IgD-negative memory B cell (primary cell): ENCODE data around the gene ME2. TPM values are rescaled to one million over a fixed set of nuclear protein-coding genes. Genes with fewer than 3 reads are reported as not detected.
"Not testable (repeated sequence)": the region's sequence is repeated elsewhere in the genome, so short reads cannot be mapped to it uniquely, and the experiment has no call there.

Source experiments
- H3K27ac Mint-ChIP-seq, 3 donors: one replicate each; pipeline ENCODE4 v1.8.0; 2020 to 2022; ENCODE audit warnings: mild to moderate bottlenecking in 3 of 3, mixed read lengths in 3 of 3, moderate library complexity in 1 of 3
- H3K27me3 Mint-ChIP-seq: one replicate; pipeline ENCODE4 v1.8.0; 2021; ENCODE audit warnings: mixed read lengths
- H3K36me3 Mint-ChIP-seq: one replicate; pipeline ENCODE4 v1.8.0; 2020; ENCODE audit warnings: mild to moderate bottlenecking, mixed read lengths
- H3K4me1 Mint-ChIP-seq, 3 donors: one replicate each; pipeline ENCODE4 v1.8.0; 2020 to 2022; ENCODE audit warnings: mixed read lengths in 3 of 3, mild to moderate bottlenecking in 1 of 3
- H3K4me3 Mint-ChIP-seq, 4 donors: one replicate each; pipeline ENCODE4 v1.8.0; 2020 to 2022; ENCODE audit warnings: mild to moderate bottlenecking in 4 of 4, mixed read lengths in 4 of 4, moderate library complexity in 3 of 4
- H3K9me3 Mint-ChIP-seq, 3 donors: one replicate each; pipeline ENCODE4 v1.8.0; 2020 to 2021; ENCODE audit warnings: mixed read lengths in 3 of 3, mild to moderate bottlenecking in 1 of 3
- polyA plus RNA-seq: library from polyadenylated mRNA; unstranded; fragments of 300-500 nt; fragmentation: Illumina TruSeq; gene quantifications from one replicate; pipeline ENCODE4 v1.2.3, GENCODE V29; 2021

ME2 gene
- 44.9 TPM for polyA plus RNA-seq

- Mint-ChIP-seq H3K4me1 (peaks cover 18 to 24% (median 22%) of the 10 kb centered on the region in 3 donors), H3K36me3 (peaks cover 4% of the 10 kb centered on the region), H3K9me3 (no peaks in the 10 kb centered on the region), H3K27me3 (no peaks in the 10 kb centered on the region), H3K4me3 (peak within 1 kb of the TSS; percentile 97 to 99 (median 98)), H3K27ac (peak within 1 kb of the TSS; percentile 97 to 98 (median 97))
Measured at GRCh38 chr18:50878345-50879301, at the start of gene ME2. Gene ME2, plus strand, starts transcription at chr18:50879118. Its CDS starts 16,703 bp downstream, at chr18:50895821.

- H3K27me3 Mint-ChIP-seq: no peaks in the 10 kb centered on the region
- no peak overlapping the region for H3K4me3 Mint-ChIP-seq
- no peaks in the 10 kb centered on the region for H3K9me3 Mint-ChIP-seq
- H3K27ac Mint-ChIP-seq: no peak overlapping the region
- no peaks in the 10 kb centered on the region for H3K36me3 Mint-ChIP-seq
- peaks cover 8 to 16% (median 12%) of the 10 kb centered on the region in 3 donors for H3K4me1 Mint-ChIP-seq
Measured at GRCh38 chr18:50829644-50830043, 49.3 kb upstream of the ME2 start.

GRCh38 chr18:50830544-50830943, 48.4 kb upstream of the ME2 start:
- Mint-ChIP-seq H3K27me3 (no peaks in the 10 kb centered on the region), H3K4me3 (peak overlapping the region in 2 of 4 donors; percentile 10 to 49), H3K36me3 (no peaks in the 10 kb centered on the region), H3K27ac (peak overlapping the region in 1 of 3 donors; percentile 55), H3K4me1 (peaks cover 8 to 16% (median 16%) of the 10 kb centered on the region in 3 donors), H3K9me3 (no peaks in the 10 kb centered on the region)

GRCh38 chr18:50832754-50833153, 46.2 kb upstream of the ME2 start:
- peak overlapping the region in 3 of 4 donors; percentile 51 to 91 (median 58) for H3K4me3 Mint-ChIP-seq

DNA sequence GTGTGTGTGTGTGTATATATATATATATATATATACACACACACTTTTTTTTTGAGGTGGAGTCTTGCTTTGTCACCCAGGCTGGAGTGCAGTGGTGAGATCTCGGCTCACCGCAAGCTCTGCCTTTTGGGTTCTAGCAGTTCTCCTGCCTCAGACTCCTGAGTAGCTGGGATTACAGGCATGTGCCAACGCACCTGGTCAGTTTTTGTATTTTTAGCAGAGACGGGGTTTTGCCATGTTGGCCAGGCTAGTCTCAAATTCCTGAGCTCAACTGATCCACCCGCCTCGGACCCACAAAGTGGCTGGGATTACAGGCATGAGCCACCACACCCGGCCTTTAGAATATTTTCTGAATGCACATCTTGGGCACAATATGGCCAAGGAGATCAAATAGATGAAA, 45.4 kb upstream of the ME2 start:
- H3K36me3 Mint-ChIP-seq, H3K27ac Mint-ChIP-seq, H3K4me3 Mint-ChIP-seq, H3K27me3 Mint-ChIP-seq, H3K9me3 Mint-ChIP-seq: not testable (repeated sequence)
- H3K4me1 Mint-ChIP-seq: peaks cover 20 to 29% (median 22%) of the 10 kb centered on the region in 3 donors

More at GRCh38 chr18:50832754-50833153, 46.2 kb upstream of the ME2 start:
- Mint-ChIP-seq H3K27me3 (no peaks in the 10 kb centered on the region), H3K4me1 (peaks cover 20 to 29% (median 22%) of the 10 kb centered on the region in 3 donors), H3K36me3 (no peaks in the 10 kb centered on the region), H3K27ac (peak overlapping the region in 1 of 3 donors; percentile 54), H3K9me3 (no peaks in the 10 kb centered on the region)

DNA sequence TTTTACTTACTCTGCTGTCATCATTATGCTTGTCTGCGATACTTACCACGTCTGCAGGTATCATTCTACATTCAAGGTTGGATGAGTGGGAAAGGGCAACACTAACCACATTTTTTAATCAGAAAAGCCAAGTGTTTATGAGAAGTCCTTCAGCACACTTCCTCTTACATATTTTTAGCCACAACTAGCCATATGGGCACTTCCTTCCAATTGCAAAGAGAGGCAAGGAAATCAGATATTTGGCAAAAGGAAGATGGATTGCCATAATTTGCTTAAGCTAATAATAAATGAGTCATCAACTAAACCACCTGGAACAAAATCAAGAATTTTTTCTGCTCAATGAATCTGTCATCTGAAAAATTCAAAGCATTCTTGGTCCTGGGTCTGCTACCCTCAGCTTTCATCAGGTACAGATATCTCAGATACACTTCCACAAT, 42.4 kb upstream of the ME2 start:
- Mint-ChIP-seq H3K27ac (no peak overlapping the region), H3K9me3 (no peaks in the 10 kb centered on the region), H3K4me3 (peak overlapping the region in 2 of 4 donors; percentile 15 to 53), H3K36me3 (no peaks in the 10 kb centered on the region), H3K4me1 (peaks cover 17 to 25% (median 18%) of the 10 kb centered on the region in 3 donors), H3K27me3 (peaks cover 1% of the 10 kb centered on the region)

DNA sequence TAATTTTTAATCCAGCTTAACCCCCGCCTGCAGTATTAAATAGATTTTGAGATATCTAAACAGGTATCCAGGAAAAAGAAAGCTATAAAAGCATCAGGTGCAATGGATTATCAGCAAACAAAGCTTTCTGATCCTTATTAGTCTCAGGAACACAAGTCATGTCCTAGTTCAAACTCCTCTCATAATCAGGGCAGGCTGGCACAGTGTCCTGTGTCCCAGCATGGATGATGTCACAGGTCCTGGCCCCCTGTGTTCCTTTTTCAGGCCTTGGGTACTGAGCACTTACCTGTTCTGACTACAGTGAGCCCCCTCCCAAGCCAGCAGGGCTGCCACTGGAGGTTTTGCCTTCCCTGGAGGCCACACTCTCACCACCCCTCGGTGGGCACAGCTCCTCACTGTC, 39.6 kb upstream of the ME2 start:
- H3K4me1 Mint-ChIP-seq: peaks cover 7 to 17% (median 12%) of the 10 kb centered on the region in 3 donors
- H3K27me3 Mint-ChIP-seq: peaks cover 1% of the 10 kb centered on the region
- H3K4me3 Mint-ChIP-seq: no peak overlapping the region
- no peaks in the 10 kb centered on the region for H3K9me3 Mint-ChIP-seq
- H3K36me3 Mint-ChIP-seq: no peaks in the 10 kb centered on the region
- H3K27ac Mint-ChIP-seq: no peak overlapping the region

DNA sequence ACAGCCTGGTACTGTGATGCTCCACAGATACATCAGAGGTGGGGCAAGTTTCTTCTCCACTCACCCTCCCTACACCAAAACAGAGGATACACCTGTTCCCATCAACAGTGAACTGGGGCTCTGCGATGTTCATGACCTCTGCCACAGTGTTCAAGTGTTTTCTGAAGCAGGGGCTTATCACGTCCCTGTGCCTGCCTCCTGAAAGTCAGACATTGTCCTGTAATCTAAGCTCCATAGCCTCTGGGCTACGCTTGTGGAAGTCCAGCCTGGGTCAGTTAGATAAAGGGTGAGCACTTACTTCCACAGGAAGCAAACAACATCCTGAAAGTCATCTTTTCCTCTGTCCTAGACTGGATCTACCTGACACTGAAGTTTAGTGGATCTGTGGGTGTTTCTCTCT, 38.9 kb upstream of the ME2 start:
- Mint-ChIP-seq H3K27me3 (peaks cover 1% of the 10 kb centered on the region), H3K4me1 (peaks cover 7 to 17% (median 12%) of the 10 kb centered on the region in 3 donors), H3K4me3 (no peak overlapping the region), H3K9me3 (no peaks in the 10 kb centered on the region), H3K36me3 (no peaks in the 10 kb centered on the region), H3K27ac (no peak overlapping the region)

- H3K4me1 Mint-ChIP-seq: peaks cover 0 to 2% (median 0%) of the 10 kb centered on the region in 3 donors
- H3K9me3 Mint-ChIP-seq: no peaks in the 10 kb centered on the region
- H3K27ac Mint-ChIP-seq: no peak overlapping the region
Measured at GRCh38 chr18:50842846-50843245, 36.1 kb upstream of the ME2 start.

DNA sequence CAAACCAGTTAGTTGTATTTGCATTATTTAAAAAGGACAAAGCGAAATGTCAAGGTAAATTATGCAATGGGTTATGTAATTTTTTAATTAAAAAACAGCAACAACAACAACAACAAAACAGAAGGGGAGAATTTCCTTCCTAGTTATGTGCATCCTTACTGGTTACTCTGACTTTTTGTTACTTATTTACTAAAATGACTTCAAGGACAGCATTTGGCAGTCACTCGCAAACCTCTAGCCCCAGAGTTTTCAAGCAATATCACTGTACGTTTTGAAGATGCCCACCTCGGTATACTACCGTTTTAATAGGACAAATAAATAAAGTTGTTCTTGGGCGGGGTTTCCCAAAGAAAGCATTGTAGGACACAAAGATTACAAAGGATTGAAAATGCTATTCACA, 34.4 kb upstream of the ME2 start:
- Mint-ChIP-seq H3K27me3 (peaks cover 3% of the 10 kb centered on the region), H3K27ac (no peak overlapping the region), H3K36me3 (peaks cover 3% of the 10 kb centered on the region), H3K9me3 (no peaks in the 10 kb centered on the region), H3K4me3 (no peak overlapping the region), H3K4me1 (peaks cover 0 to 2% (median 0%) of the 10 kb centered on the region in 3 donors)

More at GRCh38 chr18:50842846-50843245, 36.1 kb upstream of the ME2 start:
- Mint-ChIP-seq H3K36me3 (peaks cover 3% of the 10 kb centered on the region), H3K4me3 (no peak overlapping the region), H3K27me3 (peaks cover 1% of the 10 kb centered on the region)

DNA sequence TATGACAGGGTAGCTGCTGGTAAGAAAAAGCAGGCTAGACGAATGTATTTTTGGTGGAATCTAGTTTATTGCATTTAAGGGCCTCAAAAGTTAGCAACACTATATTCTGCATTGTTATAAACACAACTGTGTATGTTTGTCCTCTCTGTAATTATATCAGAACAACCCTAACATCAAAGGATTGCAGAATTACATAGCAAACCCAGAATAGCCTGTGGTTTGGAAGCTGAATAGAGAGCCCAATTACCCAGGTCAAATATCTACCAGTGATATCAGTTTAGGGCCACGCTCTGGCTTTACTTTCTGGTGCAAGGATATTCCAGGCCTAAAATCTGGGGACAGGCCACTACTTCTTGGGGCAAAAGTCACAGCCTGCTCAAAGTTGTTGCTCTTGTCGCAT, 34.0 kb upstream of the ME2 start:
- peaks cover 3% of the 10 kb centered on the region for H3K27me3 Mint-ChIP-seq
- H3K4me3 Mint-ChIP-seq: no peak overlapping the region
- no peak overlapping the region for H3K27ac Mint-ChIP-seq
- peaks cover 0 to 2% (median 0%) of the 10 kb centered on the region in 3 donors for H3K4me1 Mint-ChIP-seq
- H3K36me3 Mint-ChIP-seq: peaks cover 3% of the 10 kb centered on the region
- H3K9me3 Mint-ChIP-seq: no peaks in the 10 kb centered on the region

GRCh38 chr18:50847192-50847591, 31.7 kb upstream of the ME2 start:
- Mint-ChIP-seq H3K27ac (no peak overlapping the region), H3K4me1 (peaks cover 0 to 2% (median 0%) of the 10 kb centered on the region in 3 donors), H3K4me3 (no peak overlapping the region), H3K9me3 (no peaks in the 10 kb centered on the region), H3K36me3 (peaks cover 3% of the 10 kb centered on the region), H3K27me3 (peaks cover 2% of the 10 kb centered on the region)

DNA sequence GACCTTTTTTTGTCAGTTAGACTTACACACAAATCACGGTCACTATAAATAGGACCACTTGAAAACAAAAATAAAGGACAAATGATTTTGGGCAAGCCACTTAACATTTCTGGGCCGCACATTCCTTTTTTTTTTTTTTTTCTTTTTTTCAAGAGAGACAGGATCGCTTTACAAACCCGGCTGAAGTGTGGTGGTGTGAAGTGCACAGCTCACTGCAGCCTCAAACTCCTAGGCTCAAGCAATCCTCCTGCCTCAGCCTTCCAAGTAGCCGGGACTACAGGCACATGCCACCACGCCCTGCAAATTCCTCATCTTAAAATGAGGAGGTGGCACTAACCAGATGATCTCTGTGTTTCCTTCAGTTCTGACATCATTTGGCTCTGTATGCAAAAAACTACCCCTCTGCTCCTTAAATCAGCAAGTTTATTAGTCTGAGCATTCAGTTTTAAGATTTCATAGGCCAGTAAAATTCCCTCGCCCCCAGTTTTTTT, 30.8 kb upstream of the ME2 start:
- Mint-ChIP-seq H3K4me1 (peaks cover 0 to 2% (median 0%) of the 10 kb centered on the region in 3 donors), H3K9me3 (no peaks in the 10 kb centered on the region), H3K36me3 (peaks cover 3% of the 10 kb centered on the region), H3K27me3 (peaks cover 2% of the 10 kb centered on the region), H3K27ac (no peak overlapping the region), H3K4me3 (no peak overlapping the region)

DNA sequence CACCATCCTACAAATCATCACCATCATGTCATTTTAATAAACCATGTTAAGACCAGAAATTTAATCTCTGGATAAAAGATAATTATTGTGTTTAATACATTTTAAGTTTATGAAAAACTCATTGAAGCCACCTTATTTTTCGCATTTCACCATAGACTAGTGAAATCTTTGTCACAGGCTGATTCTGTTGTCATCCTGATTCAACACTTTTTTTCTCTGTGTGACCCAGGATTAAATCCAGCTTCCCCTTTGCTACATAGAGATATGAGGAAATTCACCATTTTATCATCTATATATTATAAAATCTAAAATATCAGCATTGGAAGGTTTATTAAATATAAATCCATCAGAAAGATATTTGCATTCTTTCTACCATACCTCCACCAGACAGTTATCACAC, 29.9 kb upstream of the ME2 start:
- Mint-ChIP-seq H3K9me3 (peaks cover 0 to 3% (median 0%) of the 10 kb centered on the region in 3 donors), H3K4me1 (peaks cover 0 to 2% (median 0%) of the 10 kb centered on the region in 3 donors), H3K36me3 (peaks cover 3% of the 10 kb centered on the region), H3K27me3 (peaks cover 5% of the 10 kb centered on the region), H3K27ac (no peak overlapping the region), H3K4me3 (no peak overlapping the region)

DNA sequence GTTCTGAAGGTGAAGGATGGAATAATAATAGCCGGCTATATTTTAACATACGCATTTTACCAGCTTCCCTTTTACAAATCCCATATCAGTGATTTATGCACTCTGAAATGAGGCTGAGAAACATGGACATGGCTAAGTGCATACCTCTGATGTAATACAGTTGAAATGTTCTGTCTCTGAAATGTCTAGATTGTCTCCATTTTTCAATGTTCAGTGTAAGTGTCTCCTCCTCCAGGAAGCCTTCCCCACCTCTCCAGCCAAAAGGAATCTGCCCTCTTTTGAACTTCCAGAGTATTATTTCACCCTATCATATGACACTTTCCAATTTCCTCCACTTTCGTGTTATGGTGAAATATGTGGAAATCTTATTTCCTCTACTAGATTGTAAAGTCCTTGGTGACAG, 29.5 kb upstream of the ME2 start:
- Mint-ChIP-seq H3K27me3 (peaks cover 5% of the 10 kb centered on the region), H3K27ac (no peak overlapping the region), H3K9me3 (peaks cover 0 to 3% (median 0%) of the 10 kb centered on the region in 3 donors), H3K4me1 (peaks cover 0 to 2% (median 0%) of the 10 kb centered on the region in 3 donors), H3K36me3 (peaks cover 3% of the 10 kb centered on the region), H3K4me3 (no peak overlapping the region)
